Sciatic nerve (tissue), 2 donors: ENCODE measurements around the gene ZNF423. TPM values are rescaled to one million over a fixed set of nuclear protein-coding genes. Genes with fewer than 3 reads are reported as not detected.

ENCODE experiments used
- ATAC-seq: fragments of 200-7000 bp; cut with Tn5 transposase; one replicate; pipeline ENCODE4 v1.9.1; 2020; ENCODE audit warnings: mild to moderate bottlenecking, moderate library complexity
- DNase-seq: peaks from one replicate; pipeline ENCODE4 v3.0.0-alpha.2; 2020; ENCODE audit warnings: low spot score
- intact Hi-C: fragments of 100-400 bp; cut with DNase I; formaldehyde crosslinking; loops from one replicate; pipeline ENCODE4 v1.14.2; 2022
- total RNA-seq: library from RNA; stranded (reverse); fragmentation: NEBNext Ultra II Directional; extraction: Animal tissue kit (Norgen Biotek cat#: 25700); gene quantifications from one replicate; pipeline ENCODE4 v1.2.1, GENCODE V29; 2021
- donor health status: DM: no; HTN: no; CAD: no.
- donor health status: DM: no; HTN: no; CAD: no.

Gene ZNF423
- total RNA-seq, 1 donor from 2014 or later = 25.3 TPM

DNA sequence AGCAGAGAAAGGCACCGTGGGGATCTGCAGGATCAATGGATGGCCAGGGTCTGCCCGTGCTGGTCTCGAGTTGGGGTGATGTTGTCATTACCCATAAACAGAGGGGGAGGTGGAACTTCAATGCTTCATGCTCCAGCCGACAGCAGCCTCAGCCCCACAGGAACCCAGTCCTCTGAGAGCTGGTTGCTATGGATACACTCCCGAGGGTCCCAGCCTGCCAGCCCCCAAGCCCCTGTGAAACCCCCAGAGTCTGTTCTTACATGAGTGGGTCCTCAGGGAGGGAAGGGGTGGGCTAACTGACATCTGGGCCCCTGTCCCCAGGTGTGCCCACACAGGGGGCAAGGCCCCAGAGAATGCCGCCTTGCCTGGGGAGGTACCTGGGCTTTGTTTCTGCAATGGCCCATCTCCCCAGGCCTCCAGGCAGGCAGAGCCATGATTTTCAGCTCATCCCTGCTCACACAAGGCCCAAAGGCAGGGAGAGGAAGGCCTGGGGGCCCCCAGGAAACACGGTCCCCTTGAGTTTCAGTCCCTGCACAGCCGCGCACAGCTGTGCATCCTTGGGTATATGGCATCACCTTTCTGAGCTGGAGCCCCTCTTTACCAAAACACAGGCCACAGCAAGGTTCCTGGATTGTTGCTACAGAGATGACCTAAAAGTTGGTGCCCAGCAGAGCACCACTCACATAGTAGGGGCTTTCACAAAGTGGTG is 223.7 kb downstream of the ZNF423 start:
- intact Hi-C loops = no loop called here
- no peak for DNase-seq
- ATAC-seq = no peak

DNA sequence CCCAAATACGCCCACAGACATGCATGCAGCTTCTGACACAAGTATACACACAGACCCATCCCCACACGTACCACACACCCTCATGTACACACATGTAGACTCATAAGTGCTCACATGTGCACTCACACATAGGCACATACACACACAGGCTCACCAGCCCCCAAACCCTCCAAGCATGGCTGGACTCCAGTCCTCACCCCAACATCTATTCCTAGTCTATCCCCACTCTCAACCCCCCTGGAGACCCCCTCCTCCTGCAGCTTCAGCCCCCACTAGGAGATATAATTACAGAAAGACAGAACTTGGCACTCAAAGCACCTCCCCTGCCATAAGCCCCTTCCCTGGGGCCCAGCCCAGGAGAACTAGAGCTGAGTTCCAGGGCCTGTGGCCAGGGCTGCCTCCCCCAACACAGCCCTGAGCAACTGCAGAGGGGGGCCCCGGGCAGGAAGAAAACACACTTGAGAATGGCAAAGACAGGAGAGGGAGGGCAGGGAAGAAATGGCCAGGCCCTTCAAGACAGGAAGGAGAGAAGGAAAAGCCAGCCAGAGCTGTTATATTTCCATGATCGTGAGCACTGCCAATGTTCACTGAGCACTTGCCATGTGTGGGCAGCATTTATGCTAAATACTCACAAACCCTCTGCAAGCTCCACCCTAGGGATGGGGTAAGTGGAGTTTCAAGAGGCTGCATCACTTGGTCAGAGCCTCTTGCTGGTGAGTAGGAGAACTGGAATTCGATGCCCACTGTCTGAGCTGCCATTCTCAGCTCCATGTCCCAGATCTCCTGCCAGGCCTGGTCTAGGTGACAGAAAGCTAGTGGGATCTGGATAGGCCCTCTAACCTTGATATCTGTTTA is 224.5 kb downstream of the ZNF423 start:
- peak; percentile 38 for ATAC-seq

DNA sequence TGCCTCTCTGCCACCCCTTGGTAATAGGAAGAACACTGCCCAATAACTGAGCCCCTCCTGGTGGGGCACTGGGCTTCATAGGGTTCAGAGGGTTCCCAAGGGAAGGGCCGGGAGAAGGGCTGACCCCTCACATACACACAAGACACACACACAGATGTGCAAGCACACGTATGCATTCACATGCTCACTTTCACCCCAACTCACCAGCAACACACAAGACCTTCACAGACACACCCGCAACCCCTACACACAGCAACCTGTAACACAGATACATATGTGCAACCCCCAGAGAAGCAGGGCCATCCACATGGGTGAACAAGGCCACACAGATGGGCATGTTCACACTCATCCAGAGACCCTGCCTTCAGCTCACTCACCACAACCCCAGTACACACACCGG is 225.1 kb downstream of the ZNF423 start:
- intact Hi-C loops = no loop called here
- no peak for DNase-seq
- ATAC-seq = no peak

More for the DNA sequence above, 224.5 kb downstream of the ZNF423 start:
- DNase-seq = no peak
- intact Hi-C loops = no loop called here

DNA sequence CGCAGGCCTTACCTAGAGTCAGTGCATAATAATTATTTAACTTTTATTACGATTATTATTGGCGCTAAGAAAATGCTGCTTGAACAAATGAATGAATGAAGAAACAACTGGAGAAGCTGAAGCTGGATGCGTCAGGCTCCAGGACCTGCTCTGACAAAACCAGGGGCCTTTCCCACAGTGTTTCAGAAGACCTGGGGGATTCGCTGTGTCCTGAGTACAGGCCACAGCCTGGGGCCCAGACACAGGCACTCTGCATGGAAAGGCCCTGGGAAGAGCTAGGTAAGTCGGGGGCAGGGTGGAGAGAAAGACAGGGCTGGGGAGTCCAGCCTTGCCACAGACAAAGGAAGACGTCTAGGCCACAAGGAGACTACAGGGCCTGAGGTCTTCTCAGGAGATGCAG is 226.1 kb downstream of the ZNF423 start:
- ATAC-seq = no peak
- intact Hi-C loops = no loop called here
- DNase-seq = no peak

DNA sequence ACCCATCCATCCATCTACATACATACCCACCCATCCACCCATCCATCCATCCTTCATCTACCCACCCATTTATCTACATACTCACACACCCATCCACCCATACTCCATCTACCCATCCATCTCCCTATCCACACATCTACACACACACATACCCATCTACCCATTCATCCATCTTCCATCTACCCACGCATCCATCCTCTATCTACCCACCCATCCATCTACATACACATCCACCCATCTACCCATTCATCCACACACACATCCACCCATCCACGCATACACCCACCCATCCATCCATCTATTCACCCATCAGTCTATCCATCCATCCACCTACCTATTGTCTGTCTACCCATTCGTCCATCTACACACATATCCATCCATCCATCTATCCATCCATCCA is 227.8 kb downstream of the ZNF423 start:
- ATAC-seq = no peak
- intact Hi-C loops = no loop called here
- no peak for DNase-seq

DNA sequence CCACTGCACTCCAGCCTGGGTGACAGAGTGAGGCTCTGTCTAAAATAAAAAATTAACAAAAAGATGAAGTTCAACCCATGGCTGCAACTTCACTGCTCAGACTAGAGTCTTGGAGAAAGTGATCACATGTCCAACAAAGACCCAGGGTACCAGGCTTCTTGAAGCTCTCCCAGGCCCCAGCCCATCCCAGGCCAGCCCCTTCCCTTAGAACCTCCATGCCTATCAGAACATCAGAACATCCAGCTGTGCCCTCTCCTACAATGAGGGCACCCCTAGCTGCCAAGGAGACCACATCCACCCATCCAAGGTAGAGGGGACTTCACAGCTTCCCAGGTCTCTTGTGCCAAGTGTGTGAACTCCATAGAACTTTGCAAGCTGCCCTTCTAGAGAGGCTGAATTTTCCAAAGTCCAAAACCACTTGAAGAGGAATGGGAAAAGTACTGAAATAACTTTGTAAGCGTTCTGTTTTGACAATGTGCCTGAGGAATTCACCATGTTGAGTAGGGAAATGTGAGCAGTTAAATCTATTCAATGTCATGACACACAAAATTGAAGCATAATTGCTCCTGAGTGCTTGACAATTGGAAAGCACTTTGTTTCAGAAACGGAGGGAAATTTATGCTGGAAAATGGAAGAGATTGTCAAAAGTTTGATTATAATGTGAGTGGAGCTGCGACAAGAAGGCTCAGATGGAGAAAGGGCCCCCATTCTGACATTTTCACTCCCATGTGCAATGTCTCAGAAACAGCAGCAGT is 230.4 kb downstream of the ZNF423 start:
- no peak for ATAC-seq

DNA sequence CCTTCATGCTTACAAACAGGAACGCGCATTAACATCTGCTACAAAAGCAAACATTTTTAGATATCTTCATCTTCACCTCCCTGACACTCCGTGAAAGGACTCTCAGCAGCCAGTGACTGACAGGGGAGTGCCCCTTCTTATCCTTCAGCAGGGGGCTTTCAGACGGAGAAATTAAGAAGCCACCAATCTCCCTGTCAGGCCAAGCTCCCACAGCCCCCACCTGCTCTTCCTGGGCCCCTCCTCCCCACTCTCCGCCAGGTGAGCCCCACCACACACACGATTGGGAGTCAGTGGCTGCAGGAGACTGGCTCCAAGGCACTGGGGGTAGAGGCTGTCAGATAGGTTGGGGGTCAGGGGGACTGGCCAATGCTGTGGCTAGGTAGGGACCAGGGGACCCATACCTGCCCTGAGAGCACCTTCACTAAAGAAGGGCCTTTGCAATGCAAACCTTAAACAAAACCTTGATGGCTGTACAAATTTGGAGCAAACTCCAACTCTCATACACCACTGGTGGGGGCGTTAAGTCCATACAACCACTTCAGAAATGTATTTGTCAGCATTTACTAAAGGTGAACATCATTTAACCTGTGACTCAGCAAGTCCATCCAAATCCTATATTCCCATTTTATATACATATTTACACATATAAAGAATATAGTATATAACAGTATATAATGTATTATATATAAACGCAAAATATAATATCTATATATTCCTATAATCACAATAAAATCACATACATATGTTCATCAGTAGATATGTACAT is 232.2 kb downstream of the ZNF423 start:
- ATAC-seq (no peak), DNase-seq (no peak)
- intact Hi-C loops = no loop called here

More for the DNA sequence above, 230.4 kb downstream of the ZNF423 start:
- DNase-seq = no peak
- intact Hi-C loops = no loop called here

DNA sequence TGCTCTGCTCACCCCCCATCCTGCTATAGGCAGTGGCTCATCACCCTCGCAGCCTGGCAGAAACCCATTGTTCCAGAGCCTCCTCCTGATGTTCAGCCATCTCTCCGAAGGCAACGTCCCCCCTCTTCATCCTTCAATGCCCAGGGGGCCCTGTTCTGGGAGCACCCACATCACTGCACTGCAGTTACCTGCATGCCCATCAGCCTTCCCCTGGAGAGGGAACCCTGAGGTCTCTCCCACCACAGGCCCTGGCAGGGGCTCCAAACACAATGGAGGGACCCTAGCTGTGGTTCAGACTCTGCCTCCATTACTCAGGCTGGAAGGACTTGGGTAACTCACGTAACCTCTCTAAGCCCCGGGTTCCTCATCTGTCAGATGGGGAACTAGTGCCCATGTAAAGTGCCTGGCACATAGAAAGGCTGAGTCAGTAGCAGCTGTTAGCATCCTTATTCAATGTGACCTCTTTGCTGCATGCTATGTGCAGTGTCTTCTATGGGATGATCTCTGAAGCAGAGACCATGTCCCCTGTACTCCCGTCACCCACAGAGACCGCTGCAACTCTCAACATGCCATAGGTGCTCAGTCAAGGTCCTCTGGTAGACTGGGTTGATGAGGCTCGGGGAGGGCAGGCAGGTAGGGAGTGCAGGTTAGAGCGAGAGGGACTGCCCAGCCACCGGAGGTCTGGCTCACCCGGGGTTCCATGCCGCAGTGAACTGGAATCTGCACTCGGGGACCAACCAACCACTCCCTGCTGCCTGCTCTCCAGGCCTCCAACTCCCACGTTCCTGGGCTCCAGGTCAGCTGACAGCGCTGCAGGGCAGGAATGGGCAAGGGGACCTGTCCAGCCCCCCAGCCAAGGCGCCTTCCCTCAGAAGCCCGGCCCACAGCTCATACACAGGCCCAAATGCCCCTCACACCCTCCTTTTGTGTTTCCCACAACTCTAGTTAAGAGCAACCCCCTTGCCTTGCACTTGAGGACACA is 233.2 kb downstream of the ZNF423 start:
- ATAC-seq (no peak), DNase-seq (peak; percentile 18)
- intact Hi-C loops = no loop called here

DNA sequence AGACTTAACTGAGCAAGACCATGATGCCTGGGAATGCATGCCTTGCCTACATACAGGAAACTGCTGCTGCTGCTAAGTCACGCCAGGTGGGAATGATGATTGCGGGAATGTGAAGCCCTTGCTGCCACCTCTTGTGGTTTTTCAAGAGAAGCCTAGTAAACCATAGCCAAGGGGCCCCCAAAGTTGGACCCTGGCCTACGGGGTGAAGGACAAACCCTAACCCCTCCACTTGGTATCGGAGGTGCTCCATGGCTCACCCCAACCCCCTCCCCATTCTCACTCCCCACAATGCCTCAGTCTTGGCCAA is 233.9 kb downstream of the ZNF423 start:
- intact Hi-C loops = no loop called here
- DNase-seq = no peak
- ATAC-seq = no peak

DNA sequence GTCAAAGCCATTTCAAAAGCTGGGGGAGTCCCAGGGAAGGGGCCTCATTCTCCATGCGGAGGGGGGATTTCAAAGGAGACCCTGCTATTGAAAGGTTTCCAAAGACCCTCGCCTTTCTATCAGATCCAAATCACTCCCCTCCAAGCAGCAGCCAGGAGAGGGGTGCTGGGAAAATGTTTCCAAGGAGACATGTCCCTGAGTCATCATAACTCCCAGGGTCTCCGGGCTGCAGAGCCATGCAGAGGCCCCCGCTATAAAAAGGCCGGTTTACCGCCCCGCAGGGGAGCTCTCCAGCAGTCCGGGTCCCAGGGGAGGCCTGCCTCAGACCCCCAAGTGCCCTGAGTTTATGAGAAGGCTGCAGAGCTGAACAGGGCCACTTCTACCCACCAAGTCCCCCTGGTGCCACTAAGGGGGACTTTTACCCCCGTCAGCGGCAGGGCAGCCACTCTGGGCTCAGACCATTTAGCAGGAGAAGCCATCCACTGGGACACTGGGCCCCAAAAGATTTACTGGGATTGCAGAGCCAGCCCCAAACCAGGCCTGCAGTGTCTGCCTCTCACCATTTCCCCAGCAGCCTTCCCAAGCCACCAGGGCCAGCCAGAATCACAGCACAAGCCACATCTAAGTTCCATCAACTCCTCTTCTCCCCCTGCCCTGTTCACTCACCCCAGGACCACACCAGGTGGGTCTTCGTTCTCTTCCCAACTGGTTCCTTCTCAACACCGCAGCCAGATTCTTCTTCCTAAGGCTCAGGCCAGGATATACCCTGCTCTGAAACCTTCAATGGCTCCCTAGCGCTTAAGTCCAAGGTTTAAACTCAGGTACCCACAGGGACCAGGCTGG is 234.4 kb downstream of the ZNF423 start:
- ATAC-seq (peak; percentile 11), DNase-seq (no peak)
- intact Hi-C loops = no loop called here

DNA sequence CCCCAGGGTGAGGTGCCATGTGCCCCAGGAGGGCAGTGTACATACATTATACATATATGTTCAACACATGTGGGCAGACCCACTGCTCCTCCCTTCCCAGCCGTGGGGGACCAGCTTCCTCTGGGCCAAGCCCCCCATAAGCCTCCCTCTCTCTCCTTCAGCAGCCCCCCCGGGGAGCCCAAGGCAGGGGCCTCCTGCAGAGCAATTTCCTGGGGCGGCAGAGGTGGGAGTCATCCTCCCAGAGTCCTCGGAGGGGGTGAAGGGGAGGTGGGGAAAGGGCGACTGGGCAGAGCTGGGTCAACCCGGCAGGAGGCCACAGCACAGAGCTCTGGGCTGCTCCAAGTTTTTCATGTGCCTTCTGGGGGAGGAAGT is 235.1 kb downstream of the ZNF423 start:
- no peak for DNase-seq
- intact Hi-C loops = no loop called here
- peak; percentile 52 for ATAC-seq

DNA sequence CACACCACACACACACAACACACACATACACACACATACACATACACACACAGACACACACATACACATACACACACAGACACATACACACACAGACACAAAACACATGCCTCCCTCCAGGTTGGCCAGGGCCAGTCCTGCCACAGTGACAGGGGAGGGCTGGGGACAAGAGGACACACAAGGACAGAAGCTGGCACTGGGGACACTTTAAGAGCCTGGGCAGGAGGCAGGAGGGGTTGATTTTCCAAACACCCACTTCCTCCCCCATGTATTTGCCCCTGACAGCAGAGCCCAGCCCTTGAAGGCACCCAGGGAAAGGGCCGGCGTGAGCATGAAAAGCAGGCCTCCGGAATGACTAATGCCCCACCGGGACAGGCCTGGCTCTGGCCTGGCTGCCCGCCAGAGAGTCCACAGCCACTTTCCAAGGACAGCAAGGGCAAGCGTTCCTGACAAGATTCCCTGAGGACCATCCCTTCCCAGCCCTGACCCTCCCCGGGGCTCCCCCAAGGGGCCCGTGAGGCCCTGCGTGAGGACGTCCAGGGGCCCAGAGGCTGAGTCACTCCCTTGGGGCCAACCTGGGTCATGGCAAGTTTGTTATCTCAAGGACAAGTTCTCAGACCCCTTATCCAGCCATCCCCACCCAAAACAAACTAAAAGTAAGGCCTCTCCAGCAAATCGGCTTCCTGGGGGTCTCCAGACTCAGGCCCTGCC is 235.6 kb downstream of the ZNF423 start:
- intact Hi-C loops = no loop called here
- ATAC-seq (peak; percentile 76), DNase-seq (peak; percentile 71)

DNA sequence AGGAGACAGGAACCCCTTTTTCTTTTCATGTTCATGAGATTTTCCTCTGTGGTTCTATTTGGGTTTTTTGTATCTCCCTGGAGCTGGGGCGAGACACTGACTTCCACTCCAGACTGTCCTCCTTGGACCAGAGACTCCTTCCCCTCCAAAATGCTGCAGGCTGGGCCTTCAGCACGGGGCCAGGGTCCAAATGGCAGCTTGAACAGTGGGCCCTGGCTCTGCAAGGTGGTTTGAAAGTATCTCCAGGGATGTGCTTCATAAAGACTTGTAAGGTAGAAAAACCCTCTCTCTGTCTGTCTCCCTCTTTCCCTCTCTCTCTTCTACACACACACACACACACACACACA is 236.1 kb downstream of the ZNF423 start:
- DNase-seq = peak; percentile 30
- ATAC-seq = no peak
- intact Hi-C loops = no loop called here

DNA sequence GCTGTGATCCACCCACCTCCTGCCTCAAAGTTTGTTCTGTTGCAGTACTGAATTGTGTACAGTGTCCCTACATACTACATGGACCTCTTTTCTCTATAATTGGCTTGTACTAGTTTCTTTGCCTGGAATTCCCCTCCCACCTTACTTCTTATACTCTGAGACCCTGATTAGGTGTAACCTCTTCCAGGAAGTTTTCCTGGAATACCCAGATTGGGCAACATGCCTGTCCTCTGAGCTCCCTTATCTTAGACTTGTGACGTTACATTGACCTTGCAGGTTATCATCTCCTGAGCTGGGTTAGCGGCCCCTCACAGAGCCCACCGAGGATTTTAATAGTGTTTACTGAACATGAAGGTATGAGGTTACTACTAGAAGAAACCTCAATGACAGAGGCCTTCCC is 237.0 kb downstream of the ZNF423 start:
- intact Hi-C loops = no loop called here
- ATAC-seq = no peak
- DNase-seq = no peak

DNA sequence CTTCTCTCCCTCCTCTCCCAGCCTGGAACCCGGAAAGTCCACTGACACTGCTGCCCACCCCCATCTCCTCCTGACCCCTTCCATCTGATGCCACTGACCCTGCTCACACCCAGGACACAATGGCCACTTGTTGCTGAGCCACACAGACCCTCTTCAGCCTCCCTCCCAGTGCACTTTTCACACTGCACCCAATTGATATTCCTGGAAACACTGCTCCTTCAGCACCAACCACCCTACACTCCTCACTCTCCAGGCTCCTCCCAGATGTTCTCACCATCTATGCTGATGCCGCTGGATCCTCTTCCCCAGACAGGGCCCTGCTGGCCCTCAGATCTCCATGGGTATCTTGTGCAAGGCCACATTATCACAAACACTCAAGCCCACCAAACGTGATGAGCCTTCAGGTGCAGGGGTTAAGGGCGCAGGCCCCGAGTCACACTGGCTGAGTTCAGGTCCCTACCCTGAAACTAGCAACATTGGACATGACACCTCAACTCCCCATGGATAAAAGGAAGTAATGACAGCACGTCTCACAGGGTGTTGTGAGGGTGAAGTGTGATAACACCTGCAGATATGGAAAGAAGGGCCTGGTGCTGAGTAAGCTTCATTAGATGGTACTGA is 238.1 kb downstream of the ZNF423 start:
- intact Hi-C loops = no loop called here
- DNase-seq (peak; percentile 26), ATAC-seq (no peak)

DNA sequence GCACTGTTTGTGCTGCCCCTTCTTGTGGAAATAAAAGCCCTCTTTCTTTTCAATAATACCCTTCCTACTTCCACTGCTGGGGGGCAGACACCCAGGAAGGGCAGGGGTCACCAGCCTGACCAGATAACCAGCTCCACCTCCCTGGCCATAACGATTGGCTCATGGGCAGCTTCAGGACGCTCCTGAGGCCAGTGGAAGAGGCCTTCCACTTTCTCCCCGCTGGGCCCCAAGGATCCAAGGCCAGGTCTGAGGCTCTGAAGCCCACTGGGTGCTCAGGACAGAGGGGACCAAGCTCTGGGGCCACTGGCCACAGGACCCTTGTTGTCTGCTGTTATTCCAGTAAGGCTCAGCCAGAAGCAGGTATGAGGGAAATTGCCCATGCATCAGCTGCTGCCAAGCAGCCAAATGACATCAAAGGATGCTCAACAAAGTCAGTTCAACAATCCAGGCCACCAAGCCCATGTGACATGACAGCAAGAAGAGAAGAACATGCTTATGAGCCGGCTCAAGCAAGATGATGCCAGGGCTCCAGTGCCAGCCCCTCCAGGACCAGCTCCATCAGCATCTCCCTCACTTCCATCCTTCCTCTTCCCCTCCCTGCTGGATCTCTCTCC is 238.8 kb downstream of the ZNF423 start:
- intact Hi-C loops = no loop called here
- ATAC-seq = no peak
- no peak for DNase-seq
